B cell (primary cell): ENCODE measurements around the gene APCDD1L. TPM values are rescaled to one million over a fixed set of nuclear protein-coding genes. Genes with fewer than 3 reads are reported as not detected.

Source experiments
- ATAC-seq: fragments of 200-7000 bp; cut with Tn5 transposase; one replicate; pipeline ENCODE4 v1.10.0; 2021; ENCODE audit warnings: low read depth, mild to moderate bottlenecking, moderate number of reproducible peaks, moderate library complexity
- CTCF ChIA-PET: fragments of 350-600 bp; sonication (Branson Sonifier 250); formaldehyde crosslinking; loops from one replicate; lab custom pipeline; 2021; ENCODE audit warnings: antibody characterized with exemption, inconsistent platforms; lab: Charles Lee
- POLR2A ChIA-PET: fragments of 350-600 bp; sonication (Branson Sonifier 250); formaldehyde crosslinking; loops from one replicate; lab custom pipeline; 2021; ENCODE audit warnings: antibody characterized with exemption; lab: Charles Lee
- DNase-seq: peaks from one replicate; pipeline ENCODE4 v3.0.0; 2013
- H2AFZ ChIP-seq: 2 replicates; pipeline ENCODE4 v1.6.1; 2012; ENCODE audit warnings: mild to moderate bottlenecking, low read depth, low read length; ENCODE audit not compliant: insufficient read depth, poor library complexity, severe bottlenecking
- H3K27ac ChIP-seq, 2 donors: 1 replicate in 1 of 2; 2 replicates in 1 of 2; pipeline ENCODE4 v1.5.1; 2012 to 2013; ENCODE audit warnings: low read length in 2 of 2, mild to moderate bottlenecking in 2 of 2, moderate library complexity in 1 of 2
- H3K27me3 ChIP-seq, 4 experiments: fragments of 200-600 bp in 1 of 4; sonication (generic) in 1 of 4; replicated peaks in 1 of 4; 1 replicate in 2 of 4; 2 replicates in 2 of 4; pipeline versions ENCODE4 v1.6.1 to v1.7.0; 2013 to 2016; ENCODE audit warnings: low read length in 3 of 4, mild to moderate bottlenecking in 2 of 4, mixed read lengths in 1 of 4, moderate library complexity in 1 of 4; ENCODE audit not compliant: insufficient read depth in 4 of 4, control insufficient read depth in 3 of 4; ENCODE audit errors: control extremely low read depth in 1 of 4
- H3K36me3 ChIP-seq, 2 experiments: replicated peaks in 1 of 2; 1 replicate in 1 of 2; 2 replicates in 1 of 2; pipeline versions ENCODE4 v1.6.1 to v1.7.1; 2013; ENCODE audit warnings: low read length in 1 of 2; ENCODE audit not compliant: insufficient read depth in 2 of 2, control insufficient read depth in 1 of 2; ENCODE audit errors: control extremely low read depth in 1 of 2, extremely low read depth in 1 of 2
- H3K4me1 ChIP-seq, 2 donors: fragments of 200-600 bp in 1 of 2; sonication (generic) in 1 of 2; 1 replicate in 1 of 2; 2 replicates in 1 of 2; pipeline versions ENCODE4 v1.5.1 to v1.6.1; 2013 to 2017; ENCODE audit warnings: low read length in 2 of 2; ENCODE audit not compliant: control insufficient read depth in 2 of 2, insufficient read depth in 2 of 2
- H3K4me2 ChIP-seq: replicated peaks from 2 replicates; pipeline ENCODE3; 2012; ENCODE audit warnings: mild to moderate bottlenecking, low read depth, low read length; ENCODE audit not compliant: poor library complexity, severe bottlenecking
- H3K4me3 ChIP-seq, 5 experiments: fragments of 200-600 bp in 1 of 5; sonication (generic) in 1 of 5; 1 replicate in 3 of 5; 2 replicates in 2 of 5; pipeline versions ENCODE4 v1.5.1 to v1.7.0; 2011 to 2016; ENCODE audit warnings: low read length in 4 of 5, mild to moderate bottlenecking in 4 of 5, low read depth in 2 of 5, control low read depth in 1 of 5, moderate library complexity in 1 of 5; ENCODE audit not compliant: insufficient read depth in 1 of 5; ENCODE audit errors: control extremely low read depth in 1 of 5, extremely low read depth in 1 of 5
- H3K79me2 ChIP-seq: fragments of 200-600 bp; sonication (generic); one replicate; pipeline ENCODE4 v1.6.0; 2016; ENCODE audit warnings: low read length; ENCODE audit not compliant: control insufficient read depth, insufficient read depth
- H3K9ac ChIP-seq: fragments of 200-600 bp; sonication (generic); 2 replicates; pipeline ENCODE4 v1.6.1; 2017; ENCODE audit warnings: mild to moderate bottlenecking, low read length, moderate library complexity
- H3K9me3 ChIP-seq, 3 donors: one replicate each; pipeline versions ENCODE4 v1.6.1 to v1.7.1; 2013; ENCODE audit warnings: low read length in 2 of 3; ENCODE audit not compliant: control insufficient read depth in 2 of 3, insufficient read depth in 1 of 3; ENCODE audit errors: control extremely low read depth in 1 of 3
- H4K20me1 ChIP-seq: 2 replicates; pipeline ENCODE4 v1.6.0; 2012; ENCODE audit warnings: mild to moderate bottlenecking, low read length; ENCODE audit not compliant: insufficient read depth, control insufficient read depth, poor library complexity, severe bottlenecking
- H3K27ac Mint-ChIP-seq: one replicate; pipeline ENCODE4 v1.8.0; 2021; ENCODE audit warnings: mixed read lengths
- H3K27me3 Mint-ChIP-seq: one replicate; pipeline ENCODE4 v1.8.0; 2021; ENCODE audit warnings: mixed read lengths
- H3K4me1 Mint-ChIP-seq: one replicate; pipeline ENCODE4 v1.8.0; 2021; ENCODE audit warnings: mixed read lengths
- H3K4me3 Mint-ChIP-seq: one replicate; pipeline ENCODE4 v1.8.0; 2021; ENCODE audit warnings: mixed read lengths
- H3K9me3 Mint-ChIP-seq: one replicate; pipeline ENCODE4 v1.8.0; 2022; ENCODE audit warnings: mixed read lengths; ENCODE audit not compliant: insufficient read depth
- CTCF ChIP-seq: fragments of 200-600 bp; IDR thresholded peaks from one replicate; pipeline ENCODE4 v1.8.0; 2022; ENCODE audit warnings: antibody characterized with exemption, mild to moderate bottlenecking
- EZH2 ChIP-seq: IDR thresholded peaks from 2 replicates; pipeline ENCODE4 v1.6.1; 2012; ENCODE audit warnings: borderline replicate concordance, low read depth, mild to moderate bottlenecking, moderate library complexity, low read length; ENCODE audit not compliant: insufficient read depth, poor library complexity, severe bottlenecking
- WGBS: methylation state at CpG from one replicate; pipeline ENCODE4 v1.1.5; 2013; ENCODE audit warnings: missing lambda C conversion rate; ENCODE audit not compliant: insufficient coverage; 5-methylcytosine and 5-hydroxymethylcytosine counted together
- intact Hi-C: fragments of 100-400 bp; cut with micrococcal nuclease; formaldehyde crosslinking; loops from one replicate; pipeline ENCODE4 v1.10.0; 2022
- polyA plus RNA-seq: library from polyadenylated mRNA; depleted of rRNA; stranded (reverse); fragments of >200 nt; gene quantifications from 2 replicates; pipeline ENCODE4 v1.2.3, GENCODE V29; 2012
- total RNA-seq, 2 donors: library from RNA; stranded (reverse); fragments of 120-200 nt in 1 of 2; gene quantifications; 1 replicate in 1 of 2; 2 replicates in 1 of 2; pipeline versions ENCODE4 v1.2.3 to v1.2.4, GENCODE V29; 2013 to 2022

The APCDD1L gene
- total and polyA plus RNA-seq, 2 donors (not counting 1 experiment from before 2014, with no cell fraction given), result not detected

- H3K4me3 Mint-ChIP-seq, result no peak overlapping the region
- 96% methylated on average over 3 of the region's 4 CpGs for WGBS
- H4K20me1 ChIP-seq, result no peaks in the 10 kb centered on the region
- ATAC-seq (no peak), DNase-seq (no peak)
- CTCF ChIA-PET, result interaction anchor here (1.4 to 4.3 kb wide), 3 partner anchors 10 to 214 kb away, joined by 3 to 45 read pairs (median 7); no protein-coding TSS in a partner anchor
- intact Hi-C loops, result no loop called here
- H3K4me1 Mint-ChIP-seq, result peaks cover 12% of the 10 kb centered on the region
- H3K27ac ChIP-seq, result no peak overlapping the region
- no peaks in the 10 kb centered on the region for H3K27me3 Mint-ChIP-seq
- TF ChIP-seq EZH2, result no peak
- no peak for TF ChIP-seq CTCF
- H3K4me1 ChIP-seq, result peaks cover 0 to 5% of the 10 kb centered on the region in 2 donors
- H3K9ac ChIP-seq, result no peak overlapping the region
- H3K27ac Mint-ChIP-seq, result no peak overlapping the region
- H3K79me2 ChIP-seq, result no peaks in the 10 kb centered on the region
- no peaks in the 10 kb centered on the region for H3K9me3 Mint-ChIP-seq
- H3K36me3 ChIP-seq, result peaks cover 0 to 14% of the 10 kb centered on the region in 2 experiments
- no peak overlapping the region for H2AFZ ChIP-seq
- POLR2A ChIA-PET, result no interaction called here
- no peaks in the 10 kb centered on the region for H3K27me3 ChIP-seq
- no peak overlapping the region for H3K4me2 ChIP-seq
- no peaks in the 10 kb centered on the region for H3K9me3 ChIP-seq
- no peak overlapping the region for H3K4me3 ChIP-seq
These were observed 66.2 kb downstream of the APCDD1L start for GRCh38 chr20:58448958-58449357.

- H3K9me3 ChIP-seq, result no peaks in the 10 kb centered on the region
- H3K4me2 ChIP-seq, result no peak overlapping the region
- ChIA-PET POLR2A (no interaction called here), CTCF (interaction anchor here (0.7 to 4.3 kb wide), 9 partner anchors 11 to 237 kb away, joined by 3 to 45 read pairs (median 4); no protein-coding TSS in a partner anchor)
- H4K20me1 ChIP-seq, result peaks cover 2% of the 10 kb centered on the region
- H3K79me2 ChIP-seq, result no peaks in the 10 kb centered on the region
- 67% methylated on average over 7 of the region's 10 CpGs for WGBS
- peak; percentile 45 for ATAC-seq
- no peak overlapping the region for H3K4me3 Mint-ChIP-seq
- no peak overlapping the region for H3K9ac ChIP-seq
- H3K4me1 ChIP-seq, result peaks cover 0 to 5% of the 10 kb centered on the region in 2 donors
- TF ChIP-seq EZH2, result no peak
- TF ChIP-seq CTCF, result peak; percentile 62
- no peaks in the 10 kb centered on the region for H3K9me3 Mint-ChIP-seq
- no peaks in the 10 kb centered on the region for H3K27me3 Mint-ChIP-seq
- no peak overlapping the region for H3K27ac Mint-ChIP-seq
- H3K36me3 ChIP-seq, result peaks cover 0 to 26% of the 10 kb centered on the region in 2 experiments
- DNase-seq, result peak; percentile 53
- no peak overlapping the region for H2AFZ ChIP-seq
- no peak overlapping the region for H3K4me3 ChIP-seq
- H3K27me3 ChIP-seq, result no peaks in the 10 kb centered on the region
- H3K4me1 Mint-ChIP-seq, result peaks cover 10% of the 10 kb centered on the region
- intact Hi-C loops, result loop anchor here (1.0 kb wide), 1 partner anchor 210 kb away; no protein-coding TSS in a partner anchor
- no peak overlapping the region for H3K27ac ChIP-seq
These were observed 67.4 kb downstream of the APCDD1L start for GRCh38 chr20:58447511-58448391.
